H1 (cell line): ENCODE measurements around the gene CDNF. TPM values are rescaled to one million over a fixed set of nuclear protein-coding genes. Genes with fewer than 3 reads are reported as not detected.

ENCODE experiments used
- NANOG ChIP-seq: IDR thresholded peaks from 2 replicates; pipeline ENCODE4 v1.6.1; 2011; ENCODE audit warnings: low read length, low read depth, mild to moderate bottlenecking, inconsistent platforms; ENCODE audit not compliant: insufficient read depth, poor library complexity, severe bottlenecking
- polyA plus RNA-seq, 7 experiments: library from polyadenylated mRNA; depleted of rRNA in 3 of 7; stranded (reverse) in 5 of 7; unstranded in 2 of 7; fragments of >200 nt in 5 of 7; fragments of 200-250 nt in 2 of 7; gene quantifications; 1 replicate in 5 of 7; 2 replicates in 1 of 7; 4 replicates in 1 of 7; pipeline versions ENCODE4 v1.2.1 to v1.2.3, GENCODE V29; 2011 to 2013; ENCODE audit warnings: missing spikeins in 2 of 7, mixed read lengths in 2 of 7
- total RNA-seq: library from RNA; stranded (reverse); fragmentation: NEBNext Ultra II Directional; extraction: Animal tissue kit (Norgen Biotek cat#: 25700); gene quantifications from 2 replicates; pipeline ENCODE4 v1.2.1, GENCODE V29; 2021
- TF ChIP-seq, protein P1 (sequence below): fragments of 300-600 bp; sonication (generic); IDR thresholded peaks from 2 replicates; pipeline ENCODE4 v1.7.1; 2012; ENCODE audit warnings: low read length, moderate library complexity, mild to moderate bottlenecking, inconsistent platforms; ENCODE audit not compliant: insufficient replicate concordance

Gene CDNF
- total and polyA plus RNA-seq, 2 of the 8 experiments (the other 6 are each of a cell fraction or from before 2014, with no cell fraction given), result 0.32 to 0.67 TPM

DNA sequence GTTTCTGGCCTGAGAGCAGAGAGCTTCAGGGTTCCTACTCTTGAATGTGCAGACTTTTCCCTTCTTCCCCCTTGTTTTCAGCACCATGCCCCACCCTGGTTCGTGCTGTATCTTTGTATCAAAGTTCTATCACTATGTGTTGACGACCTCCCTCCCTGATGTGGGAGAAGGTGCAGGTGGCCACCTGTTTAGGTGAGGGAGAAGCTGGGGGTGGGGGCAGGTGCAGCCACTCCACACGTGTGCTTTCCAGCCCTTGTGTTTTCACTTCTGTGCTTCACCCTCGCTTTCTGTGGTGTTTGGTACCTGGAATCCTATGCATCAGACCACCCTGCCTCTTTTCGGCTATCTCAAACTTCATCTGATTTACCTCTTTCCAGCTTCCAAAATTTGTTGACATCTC, 21.2 kb upstream of the CDNF start (continued):
- TF ChIP-seq, protein P1, sequence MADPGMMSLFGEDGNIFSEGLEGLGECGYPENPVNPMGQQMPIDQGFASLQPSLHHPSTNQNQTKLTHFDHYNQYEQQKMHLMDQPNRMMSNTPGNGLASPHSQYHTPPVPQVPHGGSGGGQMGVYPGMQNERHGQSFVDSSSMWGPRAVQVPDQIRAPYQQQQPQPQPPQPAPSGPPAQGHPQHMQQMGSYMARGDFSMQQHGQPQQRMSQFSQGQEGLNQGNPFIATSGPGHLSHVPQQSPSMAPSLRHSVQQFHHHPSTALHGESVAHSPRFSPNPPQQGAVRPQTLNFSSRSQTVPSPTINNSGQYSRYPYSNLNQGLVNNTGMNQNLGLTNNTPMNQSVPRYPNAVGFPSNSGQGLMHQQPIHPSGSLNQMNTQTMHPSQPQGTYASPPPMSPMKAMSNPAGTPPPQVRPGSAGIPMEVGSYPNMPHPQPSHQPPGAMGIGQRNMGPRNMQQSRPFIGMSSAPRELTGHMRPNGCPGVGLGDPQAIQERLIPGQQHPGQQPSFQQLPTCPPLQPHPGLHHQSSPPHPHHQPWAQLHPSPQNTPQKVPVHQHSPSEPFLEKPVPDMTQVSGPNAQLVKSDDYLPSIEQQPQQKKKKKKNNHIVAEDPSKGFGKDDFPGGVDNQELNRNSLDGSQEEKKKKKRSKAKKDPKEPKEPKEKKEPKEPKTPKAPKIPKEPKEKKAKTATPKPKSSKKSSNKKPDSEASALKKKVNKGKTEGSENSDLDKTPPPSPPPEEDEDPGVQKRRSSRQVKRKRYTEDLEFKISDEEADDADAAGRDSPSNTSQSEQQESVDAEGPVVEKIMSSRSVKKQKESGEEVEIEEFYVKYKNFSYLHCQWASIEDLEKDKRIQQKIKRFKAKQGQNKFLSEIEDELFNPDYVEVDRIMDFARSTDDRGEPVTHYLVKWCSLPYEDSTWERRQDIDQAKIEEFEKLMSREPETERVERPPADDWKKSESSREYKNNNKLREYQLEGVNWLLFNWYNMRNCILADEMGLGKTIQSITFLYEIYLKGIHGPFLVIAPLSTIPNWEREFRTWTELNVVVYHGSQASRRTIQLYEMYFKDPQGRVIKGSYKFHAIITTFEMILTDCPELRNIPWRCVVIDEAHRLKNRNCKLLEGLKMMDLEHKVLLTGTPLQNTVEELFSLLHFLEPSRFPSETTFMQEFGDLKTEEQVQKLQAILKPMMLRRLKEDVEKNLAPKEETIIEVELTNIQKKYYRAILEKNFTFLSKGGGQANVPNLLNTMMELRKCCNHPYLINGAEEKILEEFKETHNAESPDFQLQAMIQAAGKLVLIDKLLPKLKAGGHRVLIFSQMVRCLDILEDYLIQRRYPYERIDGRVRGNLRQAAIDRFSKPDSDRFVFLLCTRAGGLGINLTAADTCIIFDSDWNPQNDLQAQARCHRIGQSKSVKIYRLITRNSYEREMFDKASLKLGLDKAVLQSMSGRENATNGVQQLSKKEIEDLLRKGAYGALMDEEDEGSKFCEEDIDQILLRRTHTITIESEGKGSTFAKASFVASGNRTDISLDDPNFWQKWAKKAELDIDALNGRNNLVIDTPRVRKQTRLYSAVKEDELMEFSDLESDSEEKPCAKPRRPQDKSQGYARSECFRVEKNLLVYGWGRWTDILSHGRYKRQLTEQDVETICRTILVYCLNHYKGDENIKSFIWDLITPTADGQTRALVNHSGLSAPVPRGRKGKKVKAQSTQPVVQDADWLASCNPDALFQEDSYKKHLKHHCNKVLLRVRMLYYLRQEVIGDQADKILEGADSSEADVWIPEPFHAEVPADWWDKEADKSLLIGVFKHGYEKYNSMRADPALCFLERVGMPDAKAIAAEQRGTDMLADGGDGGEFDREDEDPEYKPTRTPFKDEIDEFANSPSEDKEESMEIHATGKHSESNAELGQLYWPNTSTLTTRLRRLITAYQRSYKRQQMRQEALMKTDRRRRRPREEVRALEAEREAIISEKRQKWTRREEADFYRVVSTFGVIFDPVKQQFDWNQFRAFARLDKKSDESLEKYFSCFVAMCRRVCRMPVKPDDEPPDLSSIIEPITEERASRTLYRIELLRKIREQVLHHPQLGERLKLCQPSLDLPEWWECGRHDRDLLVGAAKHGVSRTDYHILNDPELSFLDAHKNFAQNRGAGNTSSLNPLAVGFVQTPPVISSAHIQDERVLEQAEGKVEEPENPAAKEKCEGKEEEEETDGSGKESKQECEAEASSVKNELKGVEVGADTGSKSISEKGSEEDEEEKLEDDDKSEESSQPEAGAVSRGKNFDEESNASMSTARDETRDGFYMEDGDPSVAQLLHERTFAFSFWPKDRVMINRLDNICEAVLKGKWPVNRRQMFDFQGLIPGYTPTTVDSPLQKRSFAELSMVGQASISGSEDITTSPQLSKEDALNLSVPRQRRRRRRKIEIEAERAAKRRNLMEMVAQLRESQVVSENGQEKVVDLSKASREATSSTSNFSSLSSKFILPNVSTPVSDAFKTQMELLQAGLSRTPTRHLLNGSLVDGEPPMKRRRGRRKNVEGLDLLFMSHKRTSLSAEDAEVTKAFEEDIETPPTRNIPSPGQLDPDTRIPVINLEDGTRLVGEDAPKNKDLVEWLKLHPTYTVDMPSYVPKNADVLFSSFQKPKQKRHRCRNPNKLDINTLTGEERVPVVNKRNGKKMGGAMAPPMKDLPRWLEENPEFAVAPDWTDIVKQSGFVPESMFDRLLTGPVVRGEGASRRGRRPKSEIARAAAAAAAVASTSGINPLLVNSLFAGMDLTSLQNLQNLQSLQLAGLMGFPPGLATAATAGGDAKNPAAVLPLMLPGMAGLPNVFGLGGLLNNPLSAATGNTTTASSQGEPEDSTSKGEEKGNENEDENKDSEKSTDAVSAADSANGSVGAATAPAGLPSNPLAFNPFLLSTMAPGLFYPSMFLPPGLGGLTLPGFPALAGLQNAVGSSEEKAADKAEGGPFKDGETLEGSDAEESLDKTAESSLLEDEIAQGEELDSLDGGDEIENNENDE, result no peak
- TF ChIP-seq NANOG, result no peak
- TF ChIP-seq, all 59 proteins: peak for 0
